ENCODE data around the gene ZNF215. TPM values are rescaled to one million over a fixed set of nuclear protein-coding genes. Genes with fewer than 3 reads are reported as not detected.

The ZNF215 gene
- 5.7 and 6.3 TPM in 2 replicates for total RNA-seq

GRCh38 chr11:6926208-6927029 is at the start of gene ZNF215:
TSS of gene ZNF215 (plus strand) at chr11:6926426. CDS start at chr11:6932273, 5,847 bp downstream.

GRCh38 chr11:6892400-6892799 is 33.8 kb upstream of the ZNF215 start, which contains the start of gene OR2D2:
TSS of gene OR2D2 (minus strand) at chr11:6892500. CDS start at chr11:6892500, 0 bp downstream.

GRCh38 chr11:6920702-6921101 is 5.5 kb upstream of the ZNF215 start, which contains the start of gene OR2D3:
TSS of gene OR2D3 (plus strand) at chr11:6921002. CDS start at chr11:6921002, 0 bp downstream.

Other genes with a start within 250 kb of the ZNF215 start
- gene MRPL17, start 243.1 kb upstream of the ZNF215 start, total RNA-seq, result 89.4 and 114 TPM in 2 replicates
- 0.18 and 0.29 TPM in 2 replicates for gene OR2AG2, start 154.4 kb upstream of the ZNF215 start, total RNA-seq
- not detected in 2 replicates for gene OR2AG1, start 143.4 kb upstream of the ZNF215 start, total RNA-seq
- not detected in 2 replicates for gene OR6A2, start 126.7 kb upstream of the ZNF215 start, total RNA-seq
- gene OR10A5, start 80.7 kb upstream of the ZNF215 start, total RNA-seq, result not detected in 2 replicates
- not detected in 2 replicates for gene OR10A2, start 63.4 kb upstream of the ZNF215 start, total RNA-seq
- gene OR10A4, start 49.8 kb upstream of the ZNF215 start, total RNA-seq, result not detected in 2 replicates
- gene OR2D2, start 33.9 kb upstream of the ZNF215 start, total RNA-seq, result not detected in 2 replicates
- gene OR2D3, start 5.4 kb upstream of the ZNF215 start, total RNA-seq, result not detected in 2 replicates
- 2.1 and 2.3 TPM in 2 replicates for gene ZNF214, start 93.9 kb downstream of the ZNF215 start, total RNA-seq
- under 0.01 TPM in 1 of 2 replicates, not detected in the other for gene NLRP14, start 94.1 kb downstream of the ZNF215 start, total RNA-seq
- gene RBMXL2, start 162.6 kb downstream of the ZNF215 start, total RNA-seq, result not detected in 2 replicates

All from myometrial cell (primary cell).